SH-SY5Y (cell line): ENCODE data around the gene BCL2A1.

Source experiments
- GATA2 ChIP-seq: IDR thresholded peaks from 2 replicates; pipeline ENCODE4 v1.6.1; 2011; ENCODE audit warnings: mild to moderate bottlenecking, low read depth, low read length
- GATA3 ChIP-seq: IDR thresholded peaks from 2 replicates; pipeline ENCODE4 v1.6.1; 2011; ENCODE audit warnings: low read depth, mild to moderate bottlenecking, low read length, moderate library complexity

- TF ChIP-seq GATA3 (no peak), GATA2 (no peak)
Measured at GRCh38 chr15:80007532-80007931, 36.5 kb upstream of the BCL2A1 start.
